CD14-positive monocyte (primary cell): ENCODE results near the gene TDRD9. TPM values are rescaled to one million over a fixed set of nuclear protein-coding genes. Genes with fewer than 3 reads are reported as not detected.

Experiments used
- DNase-seq, 3 donors: peaks; one replicate each; pipeline ENCODE4 v3.0.0-alpha.2; 2011 to 2022
- H2AFZ ChIP-seq: 2 replicates; pipeline ENCODE4 v1.6.0; 2012; ENCODE audit warnings: mild to moderate bottlenecking, low read depth, low read length, inconsistent platforms; ENCODE audit not compliant: insufficient read depth, poor library complexity, severe bottlenecking
- H3K27ac ChIP-seq, 2 donors: 1 replicate in 1 of 2; 2 replicates in 1 of 2; pipeline ENCODE4 v1.5.1; 2012 to 2013; ENCODE audit warnings: low read length in 2 of 2, control low read depth in 1 of 2, inconsistent platforms in 1 of 2, low read depth in 1 of 2, mild to moderate bottlenecking in 1 of 2
- H3K27me3 ChIP-seq, 2 donors: one replicate each; pipeline versions ENCODE4 v1.6.0 to v1.6.1; 2011 to 2013; ENCODE audit warnings: low read length in 2 of 2; ENCODE audit not compliant: control insufficient read depth in 2 of 2, insufficient read depth in 2 of 2
- H3K36me3 ChIP-seq, 2 donors: replicated peaks in 1 of 2; 1 replicate in 1 of 2; 2 replicates in 1 of 2; pipeline versions ENCODE4 v1.5.1 to v1.6.1; 2012 to 2013; ENCODE audit warnings: low read length in 2 of 2, control low read depth in 1 of 2, inconsistent platforms in 1 of 2, mild to moderate bottlenecking in 1 of 2; ENCODE audit not compliant: insufficient read depth in 2 of 2, control insufficient read depth in 1 of 2
- H3K4me1 ChIP-seq, 2 donors: 1 replicate in 1 of 2; 2 replicates in 1 of 2; pipeline versions ENCODE4 v1.5.1 to v1.6.1; 2012 to 2013; ENCODE audit warnings: low read length in 2 of 2, control low read depth in 1 of 2, inconsistent platforms in 1 of 2, mild to moderate bottlenecking in 1 of 2, moderate library complexity in 1 of 2; ENCODE audit not compliant: insufficient read depth in 2 of 2, control insufficient read depth in 1 of 2
- H3K4me2 ChIP-seq: replicated peaks from 2 replicates; pipeline ENCODE3; 2012; ENCODE audit warnings: low read length, moderate library complexity, mild to moderate bottlenecking; ENCODE audit not compliant: poor library complexity, severe bottlenecking; ENCODE audit errors: extremely low read depth
- H3K4me3 ChIP-seq, 3 experiments: fragments of 200-600 bp in 1 of 3; sonication (generic) in 1 of 3; replicated peaks in 1 of 3; 1 replicate in 2 of 3; 2 replicates in 1 of 3; pipeline ENCODE4 v1.5.1; 2011 to 2013; ENCODE audit warnings: low read length in 3 of 3, mild to moderate bottlenecking in 3 of 3, control low read depth in 2 of 3, low read depth in 2 of 3, inconsistent platforms in 1 of 3, moderate library complexity in 1 of 3
- H3K79me2 ChIP-seq: 2 replicates; pipeline ENCODE4 v1.6.0; 2012; ENCODE audit warnings: mild to moderate bottlenecking, control low read depth, inconsistent platforms, low read length, moderate library complexity; ENCODE audit not compliant: insufficient read depth
- H3K9ac ChIP-seq: 2 replicates; pipeline ENCODE4 v1.6.0; 2017; ENCODE audit warnings: low read length, mild to moderate bottlenecking; ENCODE audit not compliant: insufficient read depth, poor library complexity, severe bottlenecking
- H3K9me3 ChIP-seq, 2 donors: replicated peaks in 1 of 2; 1 replicate in 1 of 2; 2 replicates in 1 of 2; pipeline versions ENCODE4 v1.5.1 to v1.6.1; 2012 to 2013; ENCODE audit warnings: low read length in 2 of 2, control low read depth in 1 of 2; ENCODE audit not compliant: control insufficient read depth in 1 of 2, insufficient read depth in 1 of 2
- H4K20me1 ChIP-seq: 2 replicates; pipeline ENCODE4 v1.6.0; 2012; ENCODE audit warnings: mild to moderate bottlenecking, low read length, control low read depth, moderate library complexity; ENCODE audit not compliant: insufficient read depth
- H3K27ac Mint-ChIP-seq, 7 donors: one replicate each; pipeline ENCODE4 v1.8.0; 2020; ENCODE audit warnings: mild to moderate bottlenecking in 7 of 7, mixed read lengths in 7 of 7, moderate library complexity in 6 of 7, inconsistent platforms in 2 of 7
- H3K27me3 Mint-ChIP-seq, 3 donors: one replicate each; pipeline ENCODE4 v1.8.0; 2021 to 2022; ENCODE audit warnings: low read depth in 3 of 3, mild to moderate bottlenecking in 3 of 3, mixed read lengths in 3 of 3, moderate library complexity in 3 of 3, inconsistent platforms in 1 of 3
- H3K36me3 Mint-ChIP-seq, 2 donors: one replicate each; pipeline ENCODE4 v1.8.0; 2020; ENCODE audit warnings: mixed read lengths in 2 of 2, inconsistent platforms in 1 of 2, mild to moderate bottlenecking in 1 of 2
- H3K4me1 Mint-ChIP-seq: one replicate; pipeline ENCODE4 v1.8.0; 2020; ENCODE audit warnings: mild to moderate bottlenecking, mixed read lengths
- H3K4me3 Mint-ChIP-seq, 2 donors: one replicate each; pipeline ENCODE4 v1.8.0; 2020; ENCODE audit warnings: mild to moderate bottlenecking in 2 of 2, mixed read lengths in 2 of 2, moderate library complexity in 1 of 2
- H3K9me3 Mint-ChIP-seq, 7 donors: one replicate each; pipeline ENCODE4 v1.8.0; 2020 to 2022; ENCODE audit warnings: mixed read lengths in 7 of 7, mild to moderate bottlenecking in 6 of 7, moderate library complexity in 6 of 7, inconsistent platforms in 2 of 7
- CTCF ChIP-seq: fragments of 200-600 bp; IDR thresholded peaks from one replicate; pipeline ENCODE4 v1.8.0; 2022; ENCODE audit warnings: antibody characterized with exemption, mild to moderate bottlenecking
- WGBS: methylation state at CpG from one replicate; pipeline ENCODE4 v1.1.5; 2013; ENCODE audit warnings: missing lambda C conversion rate; ENCODE audit not compliant: insufficient coverage; 5-methylcytosine and 5-hydroxymethylcytosine counted together
- intact Hi-C, 2 donors: fragments of 100-400 bp; cut with micrococcal nuclease; formaldehyde crosslinking; loops; one replicate each; pipeline versions ENCODE4 v1.15.0 to v1.15.1; 2023
- polyA plus RNA-seq, 3 donors: library from polyadenylated mRNA; depleted of rRNA in 1 of 3; unstranded in 2 of 3; stranded (reverse) in 1 of 3; fragments of 300-500 nt in 2 of 3; fragments of >200 nt in 1 of 3; fragmentation: Illumina TruSeq in 2 of 3; gene quantifications; 1 replicate in 2 of 3; 2 replicates in 1 of 3; pipeline ENCODE4 v1.2.3, GENCODE V29; 2012 to 2021

The TDRD9 gene
- polyA plus RNA-seq, 3 donors = 7.6 to 12.1 (median 11.8) TPM

GRCh38 chr14:104026024-104026423, 97.8 kb downstream of the TDRD9 start:
- intact Hi-C loops = no loop called here

GRCh38 chr14:104030958-104031357, 102.7 kb downstream of the TDRD9 start:
- H3K27me3 Mint-ChIP-seq = peaks cover 5 to 9% (median 7%) of the 10 kb centered on the region in 3 donors

More at GRCh38 chr14:104026024-104026423, 97.8 kb downstream of the TDRD9 start:
- H3K36me3 ChIP-seq = peaks cover 2 to 27% of the 10 kb centered on the region in 2 donors
- no peaks in the 10 kb centered on the region for H3K4me1 Mint-ChIP-seq
- peaks cover 0 to 3% (median 1%) of the 10 kb centered on the region in 7 donors for H3K9me3 Mint-ChIP-seq
- no peak for TF ChIP-seq CTCF
- no peak overlapping the region for H3K27ac Mint-ChIP-seq
- H3K9ac ChIP-seq = no peak overlapping the region
- H3K27ac ChIP-seq = no peak overlapping the region
- H3K4me3 ChIP-seq = no peak overlapping the region
- H4K20me1 ChIP-seq = no peaks in the 10 kb centered on the region
- H3K27me3 ChIP-seq = no peaks in the 10 kb centered on the region
- no peaks in the 10 kb centered on the region for H3K9me3 ChIP-seq
- no peaks in the 10 kb centered on the region for H3K79me2 ChIP-seq
- no peak overlapping the region for H2AFZ ChIP-seq
- H3K36me3 Mint-ChIP-seq = peaks cover 43 to 51% of the 10 kb centered on the region in 2 donors
- H3K4me2 ChIP-seq = no peak overlapping the region
- no peaks in the 10 kb centered on the region for H3K4me1 ChIP-seq
- WGBS = 80% methylated on average over 1 of the region's 1 CpG
- no peak overlapping the region for H3K4me3 Mint-ChIP-seq
- DNase-seq = no peak
- H3K27me3 Mint-ChIP-seq = peaks cover 7 to 11% (median 8%) of the 10 kb centered on the region in 3 donors

More at GRCh38 chr14:104030958-104031357, 102.7 kb downstream of the TDRD9 start:
- Mint-ChIP-seq H3K4me3 (no peak overlapping the region), H3K9me3 (peaks cover 0 to 3% (median 0%) of the 10 kb centered on the region in 7 donors), H3K4me1 (no peaks in the 10 kb centered on the region), H3K27ac (no peak overlapping the region), H3K36me3 (peaks cover 39 to 58% of the 10 kb centered on the region in 2 donors)
- TF ChIP-seq CTCF = no peak
- H3K27ac ChIP-seq = no peak overlapping the region
- no peaks in the 10 kb centered on the region for H3K4me1 ChIP-seq
- H2AFZ ChIP-seq = no peak overlapping the region
- H3K9ac ChIP-seq = no peak overlapping the region
- H3K9me3 ChIP-seq = no peaks in the 10 kb centered on the region
- no peak overlapping the region for H3K4me2 ChIP-seq
- no peak overlapping the region for H3K4me3 ChIP-seq
- no peak for DNase-seq
- no peaks in the 10 kb centered on the region for H3K27me3 ChIP-seq
- intact Hi-C loops = no loop called here
- no CpG with 5 or more reads among the region's 3 CpGs for WGBS
- H3K79me2 ChIP-seq = no peaks in the 10 kb centered on the region
- no peaks in the 10 kb centered on the region for H4K20me1 ChIP-seq
- H3K36me3 ChIP-seq = peaks cover 2 to 24% of the 10 kb centered on the region in 2 donors
